HG02885 (cell line): ENCODE results near the gene CXCL9.
"Not testable (repeated sequence)": the region's sequence is repeated elsewhere in the genome, so short reads cannot be mapped to it uniquely, and the experiment has no call there.

Experiments used
- ATAC-seq: cut with Tn5 transposase; IDR thresholded peaks from one replicate; pipeline ENCODE4 v1.9.1; 2021; ENCODE audit warnings: mild to moderate bottlenecking; ENCODE audit not compliant: unreplicated experiment, poor library complexity

Gene CXCL9

GRCh38 chr4:75968084-75968483, 39.2 kb downstream of the CXCL9 start:
- no peak for ATAC-seq

- no peak for ATAC-seq
These were observed 43.8 kb downstream of the CXCL9 start for GRCh38 chr4:75963558-75963957.

- not testable (repeated sequence) for ATAC-seq
These were observed 45.2 kb downstream of the CXCL9 start for GRCh38 chr4:75962072-75962471.

- ATAC-seq: not testable (repeated sequence)
These were observed 48.8 kb downstream of the CXCL9 start for GRCh38 chr4:75958546-75958945.

- not testable (repeated sequence) for ATAC-seq
These were observed 52.5 kb downstream of the CXCL9 start for GRCh38 chr4:75954811-75955210.

GRCh38 chr4:75953509-75953908, 53.8 kb downstream of the CXCL9 start:
- no peak for ATAC-seq
